Small intestine (tissue), 7 donors: ENCODE results near the gene TYMP. TPM values are rescaled to one million over a fixed set of nuclear protein-coding genes. Genes with fewer than 3 reads are reported as not detected.

Source experiments
- DNase-seq, 2 donors: peaks; one replicate each; pipeline versions ENCODE4 v3.0.0 to v3.0.0-alpha.2; 2013
- FAIRE-seq: peaks from 2 replicates; lab custom pipeline; 2012; peaks lifted over from hg19 to GRCh38; lab: Jason Lieb, UNC
- H3K27ac ChIP-seq, 3 donors: one replicate each; pipeline ENCODE4 v1.5.1; 2013; ENCODE audit warnings: low read length in 2 of 3, mild to moderate bottlenecking in 2 of 3, control low read depth in 1 of 3, inconsistent platforms in 1 of 3, low read depth in 1 of 3, moderate library complexity in 1 of 3
- H3K27me3 ChIP-seq, 3 donors: one replicate each; pipeline ENCODE4 v1.6.1; 2013; ENCODE audit warnings: low read length in 3 of 3, inconsistent platforms in 1 of 3; ENCODE audit not compliant: control insufficient read depth in 3 of 3, insufficient read depth in 3 of 3
- H3K36me3 ChIP-seq, 3 donors: one replicate each; pipeline ENCODE4 v1.6.1; 2013; ENCODE audit warnings: low read length in 3 of 3, inconsistent platforms in 1 of 3, low read depth in 1 of 3, mild to moderate bottlenecking in 1 of 3, moderate library complexity in 1 of 3; ENCODE audit not compliant: control insufficient read depth in 3 of 3, insufficient read depth in 2 of 3
- H3K4me1 ChIP-seq, 3 donors: one replicate each; pipeline ENCODE4 v1.6.1; 2013; ENCODE audit warnings: low read length in 2 of 3, inconsistent platforms in 1 of 3, low read depth in 1 of 3, mild to moderate bottlenecking in 1 of 3, moderate library complexity in 1 of 3; ENCODE audit not compliant: control insufficient read depth in 3 of 3, insufficient read depth in 2 of 3
- H3K4me3 ChIP-seq, 3 donors: one replicate each; pipeline ENCODE4 v1.5.1; 2013; ENCODE audit warnings: low read length in 3 of 3, control low read depth in 1 of 3, inconsistent platforms in 1 of 3, low read depth in 1 of 3, mild to moderate bottlenecking in 1 of 3, moderate library complexity in 1 of 3
- H3K9me3 ChIP-seq, 2 donors: one replicate each; pipeline ENCODE4 v1.6.1; 2013; ENCODE audit warnings: low read depth in 1 of 2, low read length in 1 of 2; ENCODE audit not compliant: control insufficient read depth in 2 of 2, insufficient read depth in 1 of 2
- WGBS, 3 donors: extraction: QIAGEN DNeasy Blood & Tissue Kit; methylation state at CpG; one replicate each; pipeline ENCODE4 v1.1.7; 2013; 5-methylcytosine and 5-hydroxymethylcytosine counted together
- polyA plus RNA-seq, 4 donors: library from polyadenylated mRNA; stranded (reverse) in 3 of 4; unstranded in 1 of 4; fragments of 200-250 nt in 3 of 4; fragments of 120-200 nt in 1 of 4; gene quantifications; one replicate each; pipeline versions ENCODE4 v1.2.1 to v1.2.3, GENCODE V29; 2013
- donor health status: healthy with polysubstance abuse.
- donor health status: control.
- donor health status: control.
- donor health status: Bipolar disorder and iron deficiency.
- donor health status: healthy.

The TYMP gene
- polyA plus RNA-seq, 4 donors = 10.7 to 172 (median 90.0) TPM

DNA sequence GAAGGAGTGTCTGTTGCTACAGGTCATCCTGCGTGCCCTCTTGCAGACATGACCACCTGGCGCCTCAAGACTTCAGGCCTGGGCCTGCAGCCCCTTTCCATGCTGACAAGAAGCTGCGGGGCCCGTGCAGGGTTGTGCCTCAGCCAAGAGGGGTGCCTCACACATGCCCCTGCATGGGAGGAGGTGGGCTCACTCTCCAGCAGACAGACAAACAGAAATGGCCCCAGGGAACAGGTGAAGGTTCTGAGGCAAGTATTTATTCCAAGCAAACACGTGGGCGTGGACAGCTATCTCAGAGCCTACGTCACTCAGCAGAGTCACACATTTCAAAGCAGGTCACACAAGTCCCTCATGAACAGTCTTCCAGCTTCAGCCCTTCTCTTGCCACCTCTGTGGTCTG is 38.8 kb upstream of the TYMP start:
- no peak overlapping the region for H3K4me3 ChIP-seq
- peaks cover 2 to 15% (median 4%) of the 10 kb centered on the region in 3 donors for H3K4me1 ChIP-seq
- FAIRE-seq = no peak
- WGBS, 3 donors = 66 to 78% (median 67%) methylated on average over 7 of the region's 7 CpGs
- peak overlapping the region in 2 of 3 donors; percentile 22 to 48 for H3K27ac ChIP-seq
- peaks cover 0 to 56% (median 5%) of the 10 kb centered on the region in 3 donors for H3K36me3 ChIP-seq
- no peaks in the 10 kb centered on the region for H3K27me3 ChIP-seq
- no peaks in the 10 kb centered on the region for H3K9me3 ChIP-seq
- DNase-seq = peak; percentile 70 to 71

GRCh38 chr22:50567721-50568252 is 38.0 kb upstream of the TYMP start:
- no peaks in the 10 kb centered on the region for H3K9me3 ChIP-seq
- DNase-seq (no peak), FAIRE-seq (no peak)
- H3K27me3 ChIP-seq = no peaks in the 10 kb centered on the region
- WGBS, 3 donors = 89 to 93% (median 90%) methylated on average over 7 of the region's 7 CpGs
- no peak overlapping the region for H3K4me3 ChIP-seq
- H3K36me3 ChIP-seq = peaks cover 0 to 48% (median 5%) of the 10 kb centered on the region in 3 donors
- peaks cover 4 to 20% (median 6%) of the 10 kb centered on the region in 3 donors for H3K4me1 ChIP-seq
- no peak overlapping the region for H3K27ac ChIP-seq

DNA sequence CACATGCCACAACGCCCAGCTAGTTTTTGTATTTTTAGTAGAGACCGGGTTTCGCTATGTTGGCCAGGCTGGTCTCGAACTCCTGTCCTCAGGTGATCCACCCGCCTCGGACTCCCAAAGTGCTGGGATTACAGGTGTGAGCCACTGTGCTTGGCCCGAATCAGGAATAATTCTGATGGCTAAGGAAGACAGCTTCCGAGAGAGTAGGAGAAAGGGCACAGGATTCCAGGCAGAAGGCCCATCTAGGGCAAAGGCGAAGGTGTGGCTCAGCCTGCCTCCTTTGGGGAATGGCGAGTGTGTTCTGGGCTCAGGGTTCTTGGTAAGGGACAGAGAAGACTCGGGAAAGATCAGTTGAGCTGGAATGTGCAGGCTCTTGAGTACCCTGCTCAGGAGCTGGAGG is 34.5 kb upstream of the TYMP start:
- 60 to 85% (median 70%) methylated on average over 11 of the region's 11 CpGs for WGBS, 3 donors
- DNase-seq = peak in 1 of 2 donors; percentile 52
- H3K27me3 ChIP-seq = peaks cover 0 to 8% (median 0%) of the 10 kb centered on the region in 3 donors
- no peak for FAIRE-seq
- peaks cover 2 to 17% (median 6%) of the 10 kb centered on the region in 3 donors for H3K4me1 ChIP-seq
- H3K36me3 ChIP-seq = peaks cover 0 to 16% (median 0%) of the 10 kb centered on the region in 3 donors
- H3K4me3 ChIP-seq = no peak overlapping the region
- H3K27ac ChIP-seq = no peak overlapping the region
- H3K9me3 ChIP-seq = no peaks in the 10 kb centered on the region

GRCh38 chr22:50563413-50564160 is 33.8 kb upstream of the TYMP start:
- Histone ChIP-seq H3K4me1 (peaks cover 2 to 10% (median 6%) of the 10 kb centered on the region in 3 donors), H3K27ac (peak overlapping the region; percentile 60 to 92 (median 75)), H3K9me3 (no peaks in the 10 kb centered on the region), H3K4me3 (peak overlapping the region; percentile 39 to 76 (median 58)), H3K27me3 (peaks cover 0 to 8% (median 0%) of the 10 kb centered on the region in 3 donors), H3K36me3 (peaks cover 0 to 9% (median 0%) of the 10 kb centered on the region in 3 donors)
- FAIRE-seq (no peak), DNase-seq (no peak)
- whole genome bisulfite sequencing, 3 donors = 7 to 26% (median 13%) methylated on average over 17 of the region's 17 CpGs

- Histone ChIP-seq H3K4me3 (peak within 1 kb of the TSS; percentile 39 to 76 (median 58)), H3K27ac (peak within 1 kb of the TSS; percentile 60 to 92 (median 75)), H3K36me3 (peaks cover 0 to 5% (median 0%) of the 10 kb centered on the region in 3 donors), H3K27me3 (peaks cover 0 to 10% (median 0%) of the 10 kb centered on the region in 3 donors), H3K9me3 (no peaks in the 10 kb centered on the region), H3K4me1 (peaks cover 0 to 8% (median 6%) of the 10 kb centered on the region in 3 donors)
- FAIRE-seq (no peak), DNase-seq (peak; percentile 98)
- WGBS, 3 donors = 2 to 4% (median 2%) methylated on average over 36 to 61 of the region's 61 CpGs
Measured at GRCh38 chr22:50562523-50563412, 33.0 kb upstream of the TYMP start, which contains the start of gene SYCE3. Gene SYCE3, minus strand, starts transcription at chr22:50562919. Its CDS starts 6,514 bp downstream, at chr22:50556405.

DNA sequence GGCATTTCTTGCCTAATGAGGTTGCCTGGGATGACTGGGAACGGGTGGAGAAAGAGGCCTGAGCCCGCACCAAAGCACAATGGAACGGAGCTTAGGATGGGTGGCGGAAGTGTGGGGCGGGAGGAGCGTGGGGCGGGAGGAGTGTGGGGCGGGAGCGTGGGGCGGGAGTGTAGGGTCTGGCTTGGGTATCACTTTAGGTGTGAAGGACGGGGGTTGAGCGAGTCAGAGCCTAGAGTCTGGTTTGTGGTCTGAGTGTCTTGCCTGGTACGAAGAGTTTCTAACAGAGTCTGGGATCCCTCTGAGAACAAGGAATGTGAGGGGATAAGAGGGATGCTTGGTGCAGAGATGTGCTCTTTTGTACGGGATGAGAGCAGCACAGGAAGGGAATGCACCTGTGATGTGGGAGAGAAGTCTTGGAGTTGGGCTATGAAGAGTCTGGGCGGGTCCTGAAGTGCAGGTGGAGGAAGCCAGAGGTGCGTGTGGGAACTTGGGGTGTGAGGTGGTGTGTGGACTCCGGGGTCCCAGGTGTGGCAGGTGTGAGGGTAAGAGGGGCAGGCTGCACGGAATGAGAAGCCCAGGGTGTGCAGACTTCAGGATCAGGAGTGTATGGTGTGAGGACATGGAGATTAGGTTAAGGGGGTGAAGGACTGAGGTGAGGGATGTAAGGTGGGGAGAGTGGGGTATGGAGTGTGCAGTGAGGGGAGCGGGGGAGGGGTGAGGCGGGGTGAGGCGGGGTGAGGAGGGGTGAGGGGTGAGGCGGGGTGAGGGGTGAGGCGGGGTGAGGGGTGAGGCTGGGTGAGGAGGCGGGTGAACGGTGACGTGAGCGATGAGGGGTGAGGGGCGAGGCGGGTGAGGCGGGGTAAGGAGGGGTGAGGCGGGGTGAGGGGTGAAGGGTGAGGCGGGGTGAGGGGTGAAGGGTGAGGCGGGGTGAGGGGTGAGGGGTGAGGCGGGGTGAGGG is 31.9 kb upstream of the TYMP start:
- Histone ChIP-seq H3K4me3 (no peak overlapping the region), H3K9me3 (no peaks in the 10 kb centered on the region), H3K27ac (no peak overlapping the region), H3K27me3 (peaks cover 0 to 10% (median 0%) of the 10 kb centered on the region in 3 donors), H3K36me3 (no peaks in the 10 kb centered on the region), H3K4me1 (peaks cover 0 to 8% (median 6%) of the 10 kb centered on the region in 3 donors)
- 51 to 66% (median 62%) methylated on average over 22 to 30 of the region's 34 CpGs for WGBS, 3 donors
- FAIRE-seq (no peak), DNase-seq (no peak)

- no peak for DNase-seq
- WGBS, 3 donors = 82 to 96% (median 92%) methylated on average over 3 of the region's 3 CpGs
- Histone ChIP-seq H3K36me3 (no peaks in the 10 kb centered on the region), H3K4me3 (no peak overlapping the region), H3K9me3 (no peaks in the 10 kb centered on the region), H3K27ac (no peak overlapping the region), H3K4me1 (peaks cover 0 to 8% (median 6%) of the 10 kb centered on the region in 3 donors), H3K27me3 (peaks cover 0 to 13% (median 0%) of the 10 kb centered on the region in 3 donors)
- no peak for FAIRE-seq
Measured at GRCh38 chr22:50560034-50560433, 30.2 kb upstream of the TYMP start.
